GM21529 (cell line): Measurements from ENCODE around the gene PEF1.

Source experiments
- ATAC-seq: cut with Tn5 transposase; IDR thresholded peaks from one replicate; pipeline ENCODE4 v1.9.1; 2021; ENCODE audit not compliant: unreplicated experiment

Gene PEF1

GRCh38 chr1:31632649-31633048, 12.0 kb downstream of the PEF1 start:
- ATAC-seq, result no peak

- no peak for ATAC-seq
These were observed 15.6 kb downstream of the PEF1 start for GRCh38 chr1:31628931-31629556.

- no peak for ATAC-seq
These were observed 16.6 kb downstream of the PEF1 start for GRCh38 chr1:31627930-31628559.

- ATAC-seq, result no peak
These were observed 17.3 kb downstream of the PEF1 start for GRCh38 chr1:31627301-31627929.

GRCh38 chr1:31626223-31627207, 18.2 kb downstream of the PEF1 start:
- ATAC-seq, result no peak

- no peak for ATAC-seq
These were observed 19.0 kb downstream of the PEF1 start for GRCh38 chr1:31625561-31626222.

- no peak for ATAC-seq
These were observed 19.8 kb downstream of the PEF1 start for GRCh38 chr1:31624731-31625514.

- no peak for ATAC-seq
These were observed 20.4 kb downstream of the PEF1 start for GRCh38 chr1:31624309-31624708.

GRCh38 chr1:31623365-31623764, 21.3 kb downstream of the PEF1 start:
- ATAC-seq, result no peak

GRCh38 chr1:31621847-31622730, 22.6 kb downstream of the PEF1 start:
- no peak for ATAC-seq

GRCh38 chr1:31621498-31621820, 23.2 kb downstream of the PEF1 start:
- ATAC-seq, result no peak

- no peak for ATAC-seq
These were observed 23.8 kb downstream of the PEF1 start for GRCh38 chr1:31620631-31621497.

GRCh38 chr1:31618916-31619846, 25.5 kb downstream of the PEF1 start:
- ATAC-seq, result no peak

- no peak for ATAC-seq
These were observed 26.5 kb downstream of the PEF1 start for GRCh38 chr1:31617916-31618746.

GRCh38 chr1:31617218-31617915, 27.3 kb downstream of the PEF1 start, which contains the start of gene HCRTR1:
Gene HCRTR1 (plus strand): TSS chr1:31617689. CDS start chr1:31619193, 1,504 bp downstream.
- no peak for ATAC-seq

- no peak for ATAC-seq
These were observed 28.7 kb downstream of the PEF1 start for GRCh38 chr1:31615939-31616338.
